Mucosa of descending colon (tissue), 3 donors: ENCODE measurements around the gene YJU2. TPM values are rescaled to one million over a fixed set of nuclear protein-coding genes. Genes with fewer than 3 reads are reported as not detected.

ENCODE experiments used
- ATAC-seq: fragments of 200-7000 bp; cut with Tn5 transposase; one replicate; pipeline ENCODE4 v1.9.1; 2020; ENCODE audit warnings: mild to moderate bottlenecking, moderate library complexity
- DNase-seq, 3 donors: peaks; one replicate each; pipeline ENCODE4 v3.0.0-alpha.2; 2020
- H3K36me3 ChIP-seq: fragments of 200-600 bp; one replicate; pipeline ENCODE4 v1.8.0; 2021; ENCODE audit warnings: low read depth, mild to moderate bottlenecking
- H3K4me1 ChIP-seq: fragments of 200-600 bp; one replicate; pipeline ENCODE4 v1.8.0; 2021; ENCODE audit warnings: low read depth, mild to moderate bottlenecking
- H3K4me3 ChIP-seq: fragments of 200-600 bp; one replicate; pipeline ENCODE4 v1.8.0; 2021; ENCODE audit warnings: mild to moderate bottlenecking
- H3K9me3 ChIP-seq: fragments of 200-600 bp; one replicate; pipeline ENCODE4 v1.8.0; 2021; ENCODE audit warnings: mild to moderate bottlenecking
- CTCF ChIP-seq: fragments of 200-600 bp; IDR thresholded peaks from one replicate; pipeline ENCODE4 v1.8.0; 2022; ENCODE audit warnings: antibody characterized with exemption, mild to moderate bottlenecking
- intact Hi-C, 2 donors: fragments of 100-400 bp; cut with DNase I in 1 of 2; cut with micrococcal nuclease in 1 of 2; formaldehyde crosslinking; loops; one replicate each; pipeline versions ENCODE4 v1.11.0 to v1.11.1; 2022; cut with DNase I, micrococcal nuclease
- total RNA-seq, 3 donors: library from RNA; stranded (reverse); fragmentation: NEBNext Ultra II Directional in 2 of 3; extraction: Animal tissue kit (Norgen Biotek cat#: 25700) in 2 of 3; gene quantifications; one replicate each; pipeline versions ENCODE4 v1.2.1 to v1.2.4, GENCODE V29; 2021 to 2023
- donor health status: DM: no; HTN: no; CAD: no; lungs with moderate emphysema.
- donor health status: DM: no; HTN: no; CAD: no.
- donor health status: DM: no; HTN: yes; CAD: no.

The YJU2 gene
- total RNA-seq, 3 donors from 2014 or later: 16.7 to 22.2 (median 20.0) TPM

DNA sequence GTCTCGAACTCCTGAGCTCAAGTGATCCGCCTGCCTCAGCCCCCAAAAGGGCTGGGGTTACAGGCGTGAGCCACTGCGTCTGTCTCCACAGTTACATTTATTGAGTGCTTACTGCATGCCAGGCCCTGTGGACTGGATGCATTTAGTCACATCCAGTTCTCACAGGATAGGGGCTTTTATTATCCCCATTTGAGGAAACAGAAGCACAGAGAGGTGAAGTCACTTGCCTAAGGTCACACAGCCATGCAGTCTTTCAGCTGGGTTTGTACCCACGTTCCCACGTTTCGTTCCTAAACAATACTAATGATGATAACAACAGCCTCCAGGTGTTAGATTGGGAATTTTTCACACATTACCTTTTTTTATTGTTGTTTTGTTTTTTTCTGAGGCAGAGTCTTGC lies 26.7 kb upstream of the YJU2 start:
- Histone ChIP-seq H3K4me1 (no peaks in the 10 kb centered on the region), H3K4me3 (no peak overlapping the region), H3K9me3 (no peaks in the 10 kb centered on the region), H3K36me3 (no peaks in the 10 kb centered on the region)
- intact Hi-C loops: no loop called here
- DNase-seq: no peak
- TF ChIP-seq CTCF: no peak
- ATAC-seq: no peak

- H3K36me3 ChIP-seq: no peaks in the 10 kb centered on the region
- no peaks in the 10 kb centered on the region for H3K4me1 ChIP-seq
- H3K4me3 ChIP-seq: no peak overlapping the region
- TF ChIP-seq CTCF: no peak
- DNase-seq (no peak), ATAC-seq (no peak)
- no peaks in the 10 kb centered on the region for H3K9me3 ChIP-seq
- intact Hi-C loops: no loop called here
Measured at GRCh38 chr19:4224470-4224869, 22.4 kb upstream of the YJU2 start.

DNA sequence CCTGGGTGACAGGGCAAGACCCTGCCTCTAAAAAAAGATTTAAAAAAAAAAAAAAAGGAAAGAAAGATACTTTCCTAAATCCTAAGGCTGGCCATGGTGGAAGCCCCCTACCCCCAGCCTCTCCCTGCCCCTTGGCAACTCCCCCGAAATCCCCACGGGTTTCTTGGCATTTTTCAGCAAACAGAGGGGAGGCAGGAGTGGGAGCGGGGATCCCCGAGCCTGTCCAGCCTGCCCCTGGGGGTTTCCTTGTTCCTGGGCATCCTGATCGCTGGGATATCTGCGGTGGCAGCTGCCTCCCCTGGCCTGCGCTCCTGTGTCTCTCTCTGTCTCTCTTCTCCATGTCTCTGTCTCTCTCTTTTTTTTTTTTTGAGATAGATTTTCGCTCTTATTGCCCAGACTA lies 21.0 kb upstream of the YJU2 start:
- no peak for TF ChIP-seq CTCF

GRCh38 chr19:4227771-4228170 lies 19.1 kb upstream of the YJU2 start:
- no peak for TF ChIP-seq CTCF
- intact Hi-C loops: no loop called here
- ATAC-seq (no peak), DNase-seq (no peak)
- no peaks in the 10 kb centered on the region for H3K4me1 ChIP-seq
- no peaks in the 10 kb centered on the region for H3K36me3 ChIP-seq
- H3K9me3 ChIP-seq: no peaks in the 10 kb centered on the region
- no peak overlapping the region for H3K4me3 ChIP-seq

More for the DNA sequence above, 21.0 kb upstream of the YJU2 start:
- H3K4me3 ChIP-seq: no peak overlapping the region
- DNase-seq (no peak), ATAC-seq (no peak)
- H3K36me3 ChIP-seq: no peaks in the 10 kb centered on the region
- no peaks in the 10 kb centered on the region for H3K4me1 ChIP-seq
- intact Hi-C loops: no loop called here
- no peaks in the 10 kb centered on the region for H3K9me3 ChIP-seq

GRCh38 chr19:4228765-4229178 lies 18.1 kb upstream of the YJU2 start:
- Histone ChIP-seq H3K9me3 (no peaks in the 10 kb centered on the region), H3K4me1 (no peaks in the 10 kb centered on the region), H3K4me3 (no peak overlapping the region), H3K36me3 (no peaks in the 10 kb centered on the region)
- DNase-seq: no peak
- no peak for ATAC-seq
- intact Hi-C loops: no loop called here
- TF ChIP-seq CTCF: no peak
